KMS-11 (cell line): Measurements from ENCODE around the gene LRRC4C.

Experiments
- H2AFZ ChIP-seq: fragments of 200-600 bp; sonication (generic); 2 replicates; pipeline ENCODE4 v1.6.1; 2016; ENCODE audit warnings: antibody characterized with exemption, mixed run types, low read depth
- H3K27ac ChIP-seq: fragments of 200-600 bp; sonication (generic); 2 replicates; pipeline ENCODE4 v1.6.1; 2016; ENCODE audit warnings: mild to moderate bottlenecking, mixed run types
- H3K27me3 ChIP-seq: fragments of 200-600 bp; sonication (generic); 2 replicates; pipeline ENCODE4 v1.6.1; 2017; ENCODE audit warnings: mild to moderate bottlenecking, low read depth, mixed run types, moderate library complexity; ENCODE audit not compliant: insufficient read depth
- H3K36me3 ChIP-seq: fragments of 200-600 bp; sonication (generic); 2 replicates; pipeline ENCODE4 v1.6.1; 2017; ENCODE audit warnings: mild to moderate bottlenecking, mixed run types; ENCODE audit not compliant: insufficient read depth
- H3K4me1 ChIP-seq: fragments of 200-600 bp; sonication (generic); 2 replicates; pipeline ENCODE4 v1.6.1; 2016; ENCODE audit warnings: mild to moderate bottlenecking, low read depth, mixed run types; ENCODE audit not compliant: poor library complexity, severe bottlenecking
- H3K4me2 ChIP-seq: fragments of 200-600 bp; sonication (generic); 2 replicates; pipeline ENCODE4 v1.7.0; 2016; ENCODE audit warnings: mild to moderate bottlenecking, mixed run types
- H3K4me3 ChIP-seq: fragments of 200-600 bp; sonication (generic); IDR thresholded peaks from 2 replicates; pipeline ENCODE4 v1.6.1; 2017; ENCODE audit warnings: low read depth, low read length, mixed read lengths; ENCODE audit not compliant: insufficient read depth
- H3K79me2 ChIP-seq: fragments of 200-600 bp; sonication (generic); 2 replicates; pipeline ENCODE4 v1.6.1; 2016; ENCODE audit warnings: low read depth, mixed run types; ENCODE audit not compliant: insufficient read depth
- H3K9ac ChIP-seq: fragments of 200-600 bp; sonication (generic); 2 replicates; pipeline ENCODE4 v1.6.1; 2016; ENCODE audit warnings: mild to moderate bottlenecking, mixed run types
- H4K20me1 ChIP-seq: fragments of 200-600 bp; sonication (generic); 2 replicates; pipeline ENCODE4 v1.6.1; 2016; ENCODE audit warnings: mild to moderate bottlenecking, mixed run types; ENCODE audit not compliant: insufficient read depth
- CTCF ChIP-seq: fragments of 200-600 bp; sonication (generic); conservative IDR thresholded peaks from 2 replicates; pipeline ENCODE4 v1.6.1; 2017; ENCODE audit warnings: low read depth, mild to moderate bottlenecking, antibody characterized with exemption, low read length, moderate library complexity, mixed read lengths

LRRC4C gene

GRCh38 chr11:41319434-41319833 is 140.0 kb downstream of the LRRC4C start:
- no peak overlapping the region for H3K4me2 ChIP-seq
- H3K4me1 ChIP-seq = no peaks in the 10 kb centered on the region
- no peaks in the 10 kb centered on the region for H3K36me3 ChIP-seq
- H4K20me1 ChIP-seq = no peaks in the 10 kb centered on the region
- H3K4me3 ChIP-seq = no peak overlapping the region
- H3K27me3 ChIP-seq = no peaks in the 10 kb centered on the region
- no peak overlapping the region for H3K27ac ChIP-seq
- H3K9ac ChIP-seq = no peak overlapping the region
- no peak overlapping the region for H2AFZ ChIP-seq
- no peak for TF ChIP-seq CTCF
- H3K79me2 ChIP-seq = no peaks in the 10 kb centered on the region

GRCh38 chr11:41316751-41317150 is 142.7 kb downstream of the LRRC4C start:
- no peak overlapping the region for H3K4me3 ChIP-seq
- H2AFZ ChIP-seq = no peak overlapping the region
- H3K79me2 ChIP-seq = no peaks in the 10 kb centered on the region
- no peak overlapping the region for H3K27ac ChIP-seq
- no peaks in the 10 kb centered on the region for H3K4me1 ChIP-seq
- TF ChIP-seq CTCF = no peak
- H3K4me2 ChIP-seq = no peak overlapping the region
- no peak overlapping the region for H3K9ac ChIP-seq
- H3K27me3 ChIP-seq = no peaks in the 10 kb centered on the region
- no peaks in the 10 kb centered on the region for H4K20me1 ChIP-seq
- no peaks in the 10 kb centered on the region for H3K36me3 ChIP-seq

- H3K27ac ChIP-seq = no peak overlapping the region
- H3K4me3 ChIP-seq = no peak overlapping the region
- peaks cover 26% of the 10 kb centered on the region for H3K4me1 ChIP-seq
- H2AFZ ChIP-seq = no peak overlapping the region
- TF ChIP-seq CTCF = no peak
- no peaks in the 10 kb centered on the region for H3K27me3 ChIP-seq
- no peaks in the 10 kb centered on the region for H3K79me2 ChIP-seq
- H4K20me1 ChIP-seq = no peaks in the 10 kb centered on the region
- no peaks in the 10 kb centered on the region for H3K36me3 ChIP-seq
- H3K9ac ChIP-seq = no peak overlapping the region
- no peak overlapping the region for H3K4me2 ChIP-seq
These were observed 146.2 kb downstream of the LRRC4C start for GRCh38 chr11:41313226-41313625.

- Histone ChIP-seq H3K27ac (peak overlapping the region; percentile 67), H3K4me3 (no peak overlapping the region), H3K36me3 (no peaks in the 10 kb centered on the region), H3K4me2 (peak overlapping the region; percentile 62), H2AFZ (peak overlapping the region; percentile 42), H3K4me1 (peaks cover 38% of the 10 kb centered on the region), H4K20me1 (no peaks in the 10 kb centered on the region), H3K27me3 (no peaks in the 10 kb centered on the region), H3K79me2 (no peaks in the 10 kb centered on the region), H3K9ac (peak overlapping the region; percentile 12; the same call in 1 of the 2 replicates)
- TF ChIP-seq CTCF = peak; percentile 71
These were observed 149.7 kb downstream of the LRRC4C start for GRCh38 chr11:41309716-41310115.
